Measurements from ENCODE around the gene KCNA4.
"Not testable (repeated sequence)": the region's sequence is repeated elsewhere in the genome, so short reads cannot be mapped to it uniquely, and the experiment has no call there.

Gene KCNA4

GRCh38 chr11:30016588-30017363 lies at the start of gene KCNA4:
Gene KCNA4, minus strand, starts transcription at chr11:30017030. Its CDS starts 4,352 bp downstream, at chr11:30012678.
- peak; percentile 55 for DNase-seq (ENCODE audit: low spot score)

GRCh38 chr11:30062103-30062502 lies 45.3 kb upstream of the KCNA4 start:
- DNase-seq (ENCODE audit: low spot score) = no peak

- DNase-seq (ENCODE audit: low spot score) = no peak
These were observed 42.5 kb upstream of the KCNA4 start for GRCh38 chr11:30059172-30059815.

DNA sequence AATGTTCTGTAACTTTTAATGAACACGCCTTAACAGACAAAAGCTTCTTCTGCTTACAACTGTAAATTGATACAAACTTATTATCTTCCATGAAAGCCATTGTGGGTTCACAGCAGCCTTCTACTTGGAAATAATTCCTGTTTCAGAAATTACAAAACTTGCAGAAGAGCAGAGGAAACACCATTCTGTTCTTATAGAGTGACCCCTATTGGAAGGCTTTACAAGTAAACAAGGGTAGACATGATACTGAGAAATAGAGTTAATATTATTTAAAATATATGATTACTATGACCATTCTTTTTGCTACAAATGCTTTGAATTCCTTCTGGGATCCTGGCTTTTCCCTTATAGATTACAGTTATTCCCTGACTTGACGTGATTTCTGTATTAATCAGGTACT lies 32.4 kb upstream of the KCNA4 start:
- no peak for DNase-seq (ENCODE audit: low spot score)

- DNase-seq (ENCODE audit: low spot score) = no peak
These were observed 29.7 kb upstream of the KCNA4 start for GRCh38 chr11:30046578-30046945.

GRCh38 chr11:30045921-30046577 lies 29.2 kb upstream of the KCNA4 start:
- no peak for DNase-seq (ENCODE audit: low spot score)

- no peak for DNase-seq (ENCODE audit: low spot score)
These were observed 28.3 kb upstream of the KCNA4 start for GRCh38 chr11:30045144-30045543.

DNA sequence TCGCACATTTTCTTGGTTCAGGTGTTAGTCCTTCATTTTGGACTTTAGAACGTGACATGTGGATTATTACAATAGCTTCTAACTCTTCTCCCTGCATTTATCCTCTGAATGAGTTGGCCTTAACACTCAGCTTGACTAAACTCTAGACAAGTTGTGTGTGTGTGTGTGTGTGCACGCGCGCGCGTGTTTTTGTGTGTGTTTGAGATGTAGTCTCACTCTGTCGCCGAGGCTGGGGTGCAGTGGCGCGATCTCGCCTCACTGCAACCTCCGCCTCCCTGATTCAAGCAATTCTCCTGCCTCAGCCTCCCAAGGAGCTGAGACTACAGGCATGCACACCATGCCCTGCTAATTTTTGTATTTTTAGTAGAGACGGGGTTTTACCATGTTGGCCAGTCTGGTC lies 24.3 kb upstream of the KCNA4 start:
- DNase-seq (ENCODE audit: low spot score) = no peak

GRCh38 chr11:30034746-30035145 lies 17.9 kb upstream of the KCNA4 start:
- not testable (repeated sequence) for DNase-seq (ENCODE audit: low spot score)

- not testable (repeated sequence) for DNase-seq (ENCODE audit: low spot score)
These were observed 17.3 kb upstream of the KCNA4 start for GRCh38 chr11:30034166-30034565.

GRCh38 chr11:30025396-30026139 lies 8.7 kb upstream of the KCNA4 start:
- no peak for DNase-seq (ENCODE audit: low spot score)

DNA sequence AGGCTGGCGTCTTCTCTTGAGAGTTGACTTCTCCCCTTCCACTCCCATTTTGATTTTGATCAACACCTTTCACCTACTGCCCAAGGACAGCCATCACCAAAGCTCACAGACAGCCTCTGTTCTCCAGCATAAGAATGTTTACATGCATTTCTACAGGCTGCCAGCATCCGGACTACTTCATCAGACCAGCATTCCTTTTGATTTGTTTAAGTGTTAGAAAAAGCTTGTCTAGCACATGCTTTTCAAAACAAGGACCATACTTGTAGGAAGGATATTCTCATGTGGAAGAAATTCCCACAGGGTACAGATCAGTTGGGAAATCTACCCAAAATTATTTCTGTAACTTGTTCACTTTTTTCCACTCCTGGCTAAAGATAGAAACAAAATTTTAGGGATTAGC lies 6.2 kb upstream of the KCNA4 start:
- peak; percentile 23 for DNase-seq (ENCODE audit: low spot score)

DNA sequence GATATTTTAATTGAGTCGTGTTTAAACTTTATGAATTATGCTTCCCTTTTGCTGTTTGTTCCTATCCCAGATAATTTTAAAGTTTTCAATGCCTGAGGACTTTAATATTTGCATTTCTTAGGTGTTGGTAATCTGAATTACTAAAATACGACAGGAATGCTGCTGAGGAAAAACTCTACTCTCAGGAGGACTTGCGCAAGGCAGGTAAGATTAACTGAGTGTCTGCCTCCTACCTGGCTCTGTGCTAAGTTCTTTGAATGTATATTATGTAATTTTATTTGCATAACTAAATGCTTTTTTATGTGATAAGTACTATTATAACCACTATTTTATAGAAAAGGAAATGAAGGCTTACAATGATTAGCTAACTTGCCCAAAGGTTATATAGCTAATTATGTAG lies 2.7 kb upstream of the KCNA4 start:
- no peak for DNase-seq (ENCODE audit: low spot score)

DNA sequence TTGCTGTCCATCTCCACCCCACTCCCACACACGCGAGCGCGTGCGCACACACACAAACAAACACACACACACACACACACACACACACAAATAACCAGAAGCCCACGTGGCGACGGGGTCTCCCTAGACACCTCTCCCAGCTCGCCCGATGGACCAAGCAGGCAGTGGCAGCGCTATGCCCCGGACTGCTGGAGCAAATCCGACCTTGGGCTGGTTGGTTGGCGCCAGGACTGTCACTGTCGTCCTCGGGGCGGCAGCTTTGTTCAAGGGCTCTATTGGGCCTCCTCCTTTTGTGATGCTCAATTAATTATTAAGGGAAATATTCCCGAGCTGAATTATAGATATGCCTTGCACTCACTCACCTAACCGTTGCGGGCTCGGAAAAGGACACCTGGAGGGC lies 1.7 kb upstream of the KCNA4 start:
- no peak for DNase-seq (ENCODE audit: low spot score)

GRCh38 chr11:30017445-30017895 lies 640 bp upstream of the KCNA4 start:
- DNase-seq (ENCODE audit: low spot score) = no peak

GRCh38 chr11:30015725-30016412 lies 961 bp downstream of the KCNA4 start:
- DNase-seq (ENCODE audit: low spot score) = no peak

GRCh38 chr11:30012346-30012745 lies 4.5 kb downstream of the KCNA4 start:
- DNase-seq (ENCODE audit: low spot score) = no peak

GRCh38 chr11:30009060-30009459 lies 7.8 kb downstream of the KCNA4 start:
- no peak for DNase-seq (ENCODE audit: low spot score)

DNA sequence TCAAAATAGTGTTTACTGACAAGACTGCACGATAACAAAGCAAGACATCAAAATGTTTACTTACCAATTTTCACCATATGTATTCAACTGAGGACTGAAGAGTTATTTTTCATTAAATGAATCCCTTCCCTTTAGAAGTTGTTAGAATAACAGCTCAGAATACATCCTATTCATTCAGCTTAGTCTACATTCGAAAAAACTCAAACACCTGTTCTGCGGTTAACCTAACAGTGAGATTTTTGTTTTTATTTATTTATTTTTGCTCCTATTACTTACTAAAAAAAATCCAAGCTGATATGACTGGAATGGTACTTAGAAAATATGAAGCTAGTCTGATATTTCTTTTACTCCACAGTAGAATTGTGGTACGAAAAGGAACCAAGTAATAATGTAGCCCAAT lies 10.0 kb downstream of the KCNA4 start:
- no peak for DNase-seq (ENCODE audit: low spot score)

- no peak for DNase-seq (ENCODE audit: low spot score)
These were observed 14.6 kb downstream of the KCNA4 start for GRCh38 chr11:30002157-30002785.

DNA sequence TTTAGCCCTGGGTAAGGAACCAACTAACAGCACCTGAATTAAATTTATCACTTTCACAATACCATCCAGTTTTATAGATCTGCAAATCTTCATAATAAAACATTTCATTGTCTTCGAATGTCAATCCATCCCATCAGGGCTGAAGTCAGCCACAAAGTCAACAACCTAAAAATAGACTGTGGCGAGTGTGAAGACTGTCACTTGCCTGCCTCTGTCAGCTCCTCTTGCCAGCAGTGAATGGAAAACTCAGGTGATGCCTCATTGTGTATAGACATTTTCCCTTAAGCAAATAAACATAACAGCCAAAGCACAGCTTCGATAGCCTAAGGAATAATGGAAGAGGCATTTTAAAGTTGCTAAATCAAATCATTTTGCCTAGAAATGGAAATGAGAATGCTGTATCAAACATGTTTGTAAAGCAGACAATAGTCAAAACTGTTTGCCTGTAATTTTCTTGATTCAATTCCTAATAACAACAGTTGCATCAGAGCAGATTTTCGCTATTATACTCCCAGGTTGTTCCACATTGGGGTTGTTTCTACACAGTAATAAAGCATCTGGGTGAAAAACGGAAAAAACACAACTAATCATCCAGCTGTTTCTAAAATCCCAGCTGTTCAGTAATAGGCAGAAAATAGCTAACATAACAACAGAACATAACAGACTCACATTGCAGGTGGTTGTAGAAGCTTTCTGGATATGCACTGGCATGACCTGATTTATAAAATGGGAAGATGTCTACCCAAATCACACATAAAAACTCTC lies 15.7 kb downstream of the KCNA4 start:
- DNase-seq (ENCODE audit: low spot score) = no peak

Measured in COLO829 (cell line).